HEK293T (cell line): ENCODE measurements around the gene KIFC1.
"Not testable (repeated sequence)": the region's sequence is repeated elsewhere in the genome, so short reads cannot be mapped to it uniquely, and the experiment has no call there.

Source experiments
- CTCF ChIA-PET: fragments of 350-600 bp; formaldehyde crosslinking; extraction: SDS; loops from one replicate; lab custom pipeline; 2021; ENCODE audit warnings: antibody characterized with exemption, inconsistent platforms; lab: Yijun Ruan, JAX
- POLR2A ChIA-PET: fragments of 350-600 bp; formaldehyde crosslinking; extraction: SDS; loops from one replicate; lab custom pipeline; 2020; ENCODE audit warnings: antibody characterized with exemption, inconsistent platforms; lab: Yijun Ruan, JAX
- DNase-seq: peaks from one replicate; pipeline ENCODE4 v3.0.0; 2012; ENCODE audit warnings: mixed read lengths; ENCODE audit errors: extremely low spot score
- ARNT ChIP-seq: fragments of 450-650 bp; IDR thresholded peaks from 2 replicates; pipeline ENCODE4 v1.6.1; 2017; ENCODE audit warnings: mild to moderate bottlenecking
- BHLHE40 ChIP-seq: fragments of 450-650 bp; IDR thresholded peaks from 2 replicates; pipeline ENCODE4 v1.6.1; 2016; ENCODE audit warnings: mild to moderate bottlenecking, moderate library complexity, borderline replicate concordance
- CTBP1 ChIP-seq: fragments of 450-650 bp; IDR thresholded peaks from 2 replicates; pipeline ENCODE4 v1.6.1; 2016; ENCODE audit warnings: borderline replicate concordance
- ELF4 ChIP-seq: fragments of 450-650 bp; IDR thresholded peaks from 2 replicates; pipeline ENCODE4 v1.6.1; 2017; ENCODE audit warnings: antibody characterized with exemption
- FOXA1 ChIP-seq: fragments of 450-650 bp; IDR thresholded peaks from 2 replicates; pipeline ENCODE4 v1.6.1; 2016; ENCODE audit warnings: mild to moderate bottlenecking
- FOXK2 ChIP-seq: fragments of 450-650 bp; IDR thresholded peaks from 2 replicates; pipeline ENCODE4 v1.6.1; 2016; ENCODE audit warnings: mild to moderate bottlenecking
- FOXM1 ChIP-seq: fragments of 450-650 bp; IDR thresholded peaks from 2 replicates; pipeline ENCODE4 v1.6.1; 2017; ENCODE audit warnings: mild to moderate bottlenecking, borderline replicate concordance
- HDGF ChIP-seq: fragments of 450-650 bp; IDR thresholded peaks from 2 replicates; pipeline ENCODE4 v1.6.1; 2017; ENCODE audit warnings: antibody characterized with exemption, borderline replicate concordance
- L3MBTL2 ChIP-seq: fragments of 450-650 bp; conservative IDR thresholded peaks from 2 replicates; pipeline ENCODE4 v1.6.1; 2016; ENCODE audit warnings: mild to moderate bottlenecking
- LEF1 ChIP-seq: fragments of 450-650 bp; IDR thresholded peaks from 2 replicates; pipeline ENCODE4 v1.6.1; 2017; ENCODE audit warnings: mild to moderate bottlenecking, borderline replicate concordance
- SP1 ChIP-seq: fragments of 450-650 bp; IDR thresholded peaks from 2 replicates; pipeline ENCODE4 v1.6.1; 2017
- SUZ12 ChIP-seq: fragments of 450-650 bp; IDR thresholded peaks from 2 replicates; pipeline ENCODE4 v1.6.1; 2016; ENCODE audit warnings: mild to moderate bottlenecking
- TARDBP ChIP-seq: fragments of 450-650 bp; IDR thresholded peaks from 2 replicates; pipeline ENCODE4 v1.6.1; 2016
- ZNF384 ChIP-seq: fragments of 450-650 bp; IDR thresholded peaks from 2 replicates; pipeline ENCODE4 v1.6.1; 2016
- TF ChIP-seq, protein P1 (sequence below): fragments of 450-650 bp; IDR thresholded peaks from 2 replicates; pipeline ENCODE4 v1.6.1; 2016

KIFC1 gene

DNA sequence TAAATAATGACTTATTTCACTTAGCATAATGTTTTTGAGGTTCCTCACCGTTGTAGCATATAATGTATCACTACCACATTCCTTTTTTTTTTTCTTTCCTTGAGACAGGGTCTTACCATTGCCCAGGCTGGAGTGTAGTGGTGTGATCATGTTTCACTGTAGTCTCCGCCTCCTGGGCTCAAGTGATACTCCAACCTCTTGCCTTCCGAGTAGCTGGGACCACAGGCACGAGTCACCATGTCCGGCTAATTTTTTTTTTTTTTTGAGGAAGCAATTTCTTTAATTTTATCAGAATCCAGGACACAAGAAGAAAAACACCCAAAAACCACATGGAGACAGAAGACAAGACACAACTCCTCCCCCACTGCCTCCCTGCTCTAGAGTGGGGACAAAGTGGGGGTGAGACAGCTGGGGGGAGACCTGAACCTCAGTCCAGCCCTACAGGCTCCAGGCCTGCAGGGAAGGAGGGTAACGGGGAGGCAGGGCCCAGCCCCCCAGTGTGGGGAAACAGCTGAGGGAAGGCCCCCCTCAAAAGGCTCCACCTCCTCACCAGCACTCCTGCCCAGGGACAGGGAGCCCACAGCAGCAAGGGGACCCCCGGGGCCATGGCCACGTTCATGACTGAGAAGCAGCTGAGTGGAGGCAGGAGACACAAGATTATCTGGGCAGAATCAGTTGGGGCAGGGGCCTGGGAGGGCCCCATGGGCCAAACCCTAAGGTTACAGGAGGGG lies 27.0 kb upstream of the KIFC1 start:
- ChIA-PET CTCF (interaction anchor here (0.5 to 1.4 kb wide), 7 partner anchors 12 to 147 kb away, joined by 3 to 10 read pairs (median 5); no protein-coding TSS in a partner anchor), POLR2A (interaction anchor here (0.9 to 1.7 kb wide), 2 partner anchors 10 to 93 kb away, joined by 3 to 7 read pairs; partner anchors contain the start of genes RPS18 and VPS52)
- peak; percentile 89 for TF ChIP-seq ZNF384
- not testable (repeated sequence) for DNase-seq

DNA sequence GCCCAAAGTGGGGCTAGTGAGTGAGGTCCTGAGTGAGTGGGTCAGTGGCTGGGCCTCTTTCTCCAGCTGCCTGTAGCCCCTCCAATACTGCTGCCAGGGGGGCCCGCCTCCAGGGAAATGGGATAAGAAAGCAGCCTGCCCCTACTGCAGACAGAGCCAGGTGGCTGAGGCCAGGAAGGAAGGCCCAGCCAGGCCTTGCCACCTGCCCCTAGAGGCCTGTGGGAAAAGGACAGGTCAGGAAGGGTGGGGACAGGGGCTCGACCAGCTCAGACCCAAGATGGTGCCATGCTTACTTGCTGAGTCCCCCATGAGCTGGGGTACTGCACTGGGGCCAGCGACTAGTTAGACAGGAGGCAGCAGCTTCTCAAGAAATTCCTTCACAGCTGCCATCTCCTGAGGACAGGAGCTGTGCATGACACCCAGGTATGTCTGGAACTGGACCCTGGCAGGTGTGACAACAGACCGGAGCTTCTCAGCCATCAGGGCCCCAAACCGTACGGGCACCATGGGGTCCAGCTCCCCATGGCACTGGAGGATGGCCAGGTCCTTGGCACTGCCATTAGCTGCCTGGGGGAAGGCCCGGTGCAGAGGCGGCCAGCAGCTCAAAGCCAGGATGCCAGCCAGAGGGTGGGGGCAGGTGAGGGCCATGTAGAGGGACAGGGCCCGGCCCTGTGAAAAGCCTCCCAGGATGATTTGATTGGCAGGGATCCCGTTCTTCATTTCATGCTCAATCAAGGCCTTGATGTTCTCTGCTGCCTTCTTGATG lies 26.2 kb upstream of the KIFC1 start:
- POLR2A ChIA-PET = interaction anchor here (1.7 to 1.8 kb wide), 2 partner anchors 9 to 47 kb away, joined by 4 to 7 read pairs; partner anchors contain the start of gene ZBTB22
- CTCF ChIA-PET = interaction anchor here (1.0 to 1.4 kb wide), 3 partner anchors 10 to 20 kb away, joined by 3 to 5 read pairs (median 3); no protein-coding TSS in a partner anchor
- DNase-seq = not testable (repeated sequence)

DNA sequence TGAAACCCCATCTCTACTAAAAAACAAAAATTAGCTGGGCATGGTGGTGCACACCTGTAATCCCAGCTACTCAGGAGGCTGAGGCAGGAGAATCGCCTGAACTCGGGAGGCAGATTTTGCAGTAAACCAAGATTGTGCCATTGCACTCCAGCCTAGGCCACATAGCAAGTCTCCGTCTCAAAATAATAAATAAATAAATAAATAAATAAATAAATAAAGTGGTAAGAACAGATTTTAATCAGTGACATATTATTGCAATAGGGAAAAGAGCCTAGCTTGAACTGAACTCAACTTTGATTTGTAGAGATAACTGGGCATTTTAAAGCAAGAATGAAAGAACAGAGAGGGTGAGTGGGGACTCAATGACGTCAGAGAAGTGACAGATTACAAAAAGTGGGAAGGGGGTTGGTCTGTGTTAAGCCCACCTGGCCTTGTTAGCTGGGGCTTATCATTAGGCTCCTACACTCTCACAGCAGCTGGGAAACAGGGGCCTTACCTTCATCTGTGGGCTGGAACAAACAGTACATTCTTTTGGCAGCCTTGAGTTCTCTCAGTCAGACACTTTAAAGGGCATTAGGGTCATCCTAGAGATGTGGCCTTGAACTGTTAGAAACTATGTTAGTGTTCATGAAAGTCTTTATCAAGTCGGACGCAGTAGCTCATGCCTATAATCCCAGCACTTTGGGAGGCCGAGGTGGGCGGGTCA lies 24.5 kb upstream of the KIFC1 start:
- ChIA-PET POLR2A (interaction anchor here (1.8 kb wide), 1 partner anchor 49 kb away, joined by 4 read pairs; the partner anchor contains the start of gene ZBTB22), CTCF (no interaction called here)
- DNase-seq = no peak
- no peak for TF ChIP-seq FOXM1
- no peak for TF ChIP-seq FOXK2
- no peak for TF ChIP-seq BHLHE40
- TF ChIP-seq SP1 = no peak
- TF ChIP-seq, protein P1, sequence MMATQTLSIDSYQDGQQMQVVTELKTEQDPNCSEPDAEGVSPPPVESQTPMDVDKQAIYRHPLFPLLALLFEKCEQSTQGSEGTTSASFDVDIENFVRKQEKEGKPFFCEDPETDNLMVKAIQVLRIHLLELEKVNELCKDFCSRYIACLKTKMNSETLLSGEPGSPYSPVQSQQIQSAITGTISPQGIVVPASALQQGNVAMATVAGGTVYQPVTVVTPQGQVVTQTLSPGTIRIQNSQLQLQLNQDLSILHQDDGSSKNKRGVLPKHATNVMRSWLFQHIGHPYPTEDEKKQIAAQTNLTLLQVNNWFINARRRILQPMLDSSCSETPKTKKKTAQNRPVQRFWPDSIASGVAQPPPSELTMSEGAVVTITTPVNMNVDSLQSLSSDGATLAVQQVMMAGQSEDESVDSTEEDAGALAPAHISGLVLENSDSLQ = no peak
- no peak for TF ChIP-seq ELF4
- no peak for TF ChIP-seq CTBP1
- TF ChIP-seq FOXA1 = no peak
- no peak for TF ChIP-seq L3MBTL2
- no peak for TF ChIP-seq SUZ12
- no peak for TF ChIP-seq ZNF384
- TF ChIP-seq ARNT = no peak
- no peak for TF ChIP-seq LEF1

DNA sequence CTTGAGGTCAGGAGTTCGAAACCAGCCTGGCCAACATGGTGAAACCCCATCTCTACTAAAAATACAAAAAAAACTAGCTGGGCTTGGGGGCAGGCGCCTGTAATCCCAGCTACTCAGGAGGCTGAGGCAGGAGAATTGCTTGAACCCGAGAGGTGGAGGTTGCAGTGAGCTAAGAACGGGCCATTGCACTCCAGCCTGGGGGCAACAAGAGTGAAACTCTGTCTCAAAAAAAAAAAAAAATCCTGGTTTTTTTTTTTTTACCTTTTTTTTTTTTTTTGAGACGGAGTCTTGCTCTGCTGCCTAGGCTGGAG lies 24.0 kb upstream of the KIFC1 start:
- CTCF ChIA-PET, DNase-seq, POLR2A ChIA-PET: not testable (repeated sequence)

DNA sequence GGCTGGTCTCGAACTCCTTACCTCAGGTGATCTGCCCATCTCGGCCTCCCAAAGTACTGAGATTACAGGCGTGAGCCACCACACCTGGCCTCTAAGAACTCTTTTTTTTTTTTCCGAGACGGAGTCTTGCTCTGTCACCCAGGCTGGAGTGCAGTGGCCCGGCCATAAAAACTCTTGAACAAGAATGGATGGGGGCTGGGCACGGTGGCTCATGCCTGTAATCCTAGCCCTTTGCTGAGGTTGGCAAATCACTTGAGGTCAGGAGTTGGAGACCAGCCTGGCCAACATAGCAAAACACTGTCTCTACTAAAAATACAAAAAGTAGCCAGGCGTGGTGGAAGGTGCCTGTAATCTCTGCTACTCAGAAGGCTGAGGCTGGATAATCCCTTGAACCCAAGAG lies 19.7 kb upstream of the KIFC1 start:
- CTCF ChIA-PET, DNase-seq: not testable (repeated sequence)
- POLR2A ChIA-PET = interaction anchor here (1.3 kb wide), 1 partner anchor 27 kb away, joined by 3 read pairs; no protein-coding TSS in a partner anchor

DNA sequence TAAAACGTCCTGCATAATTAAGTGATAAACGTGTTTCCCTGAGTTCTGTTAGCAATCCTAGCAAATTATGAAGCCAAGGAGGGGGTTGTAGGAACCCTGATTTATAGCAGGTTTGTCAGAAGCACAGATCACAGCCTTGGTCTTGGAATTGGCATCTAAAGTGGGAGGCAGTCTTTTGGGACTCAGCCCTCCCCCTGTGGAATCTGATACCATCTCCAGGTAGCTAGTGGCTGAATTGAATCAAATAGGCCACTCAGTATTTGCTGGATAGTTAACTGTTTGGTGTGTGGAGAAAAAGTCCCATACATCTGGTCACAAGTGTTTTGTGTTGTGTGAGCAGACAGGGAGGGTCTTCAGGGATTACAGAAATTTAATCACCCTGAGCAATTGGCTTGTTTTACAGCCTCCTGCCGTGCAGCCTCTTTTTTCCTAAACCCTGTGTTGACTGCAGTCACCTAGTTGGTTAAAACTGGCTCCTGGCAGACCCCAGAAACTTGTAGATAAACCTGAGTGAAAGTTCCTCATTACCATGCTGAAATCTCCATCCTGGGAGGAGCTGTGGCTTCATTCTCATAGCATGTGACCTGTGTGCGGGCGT lies 19.0 kb upstream of the KIFC1 start:
- TF ChIP-seq HDGF (no peak), FOXM1 (no peak), FOXA1 (no peak), SP1 (no peak), ARNT (no peak), ELF4 (no peak), TARDBP (no peak)
- TF ChIP-seq, protein P1 = no peak
- no peak for DNase-seq
- CTCF ChIA-PET = no interaction called here
- POLR2A ChIA-PET = interaction anchor here (1.3 kb wide), 1 partner anchor 27 kb away, joined by 3 read pairs; no protein-coding TSS in a partner anchor
